Activated T-cell treated with anti-CD3 and anti-CD28 coated beads, Interleukin-2, amount 50 U/mL, for 1 hour (primary cell): ENCODE measurements around the gene EFHD2.
"Not testable (repeated sequence)": the region's sequence is repeated elsewhere in the genome, so short reads cannot be mapped to it uniquely, and the experiment has no call there.

Experiments used
- DNase-seq: peaks from one replicate; pipeline ENCODE4 v3.0.0-alpha.2; 2020

The EFHD2 gene

DNA sequence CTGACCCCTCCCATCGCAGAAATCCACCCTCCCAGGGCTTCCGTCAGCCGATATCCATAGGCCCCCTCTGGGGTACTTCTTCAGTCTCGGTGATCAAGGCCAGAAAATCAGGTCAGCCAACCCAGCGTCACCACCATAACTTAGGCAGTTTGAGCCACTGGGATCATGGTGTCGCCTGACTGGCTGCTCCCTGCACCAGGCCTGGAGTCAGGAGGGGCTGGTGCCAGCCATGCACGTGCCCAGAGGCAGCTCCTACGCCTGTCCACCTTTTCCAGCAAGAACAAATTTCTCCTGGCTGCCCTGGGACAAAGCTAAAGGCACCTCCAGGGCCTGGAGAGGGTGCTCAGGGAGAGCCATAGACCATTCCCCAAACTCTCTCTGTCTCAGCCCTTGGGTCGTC is 23.8 kb downstream of the EFHD2 start:
- no peak for DNase-seq

GRCh38 chr1:15434739-15435138 is 25.1 kb downstream of the EFHD2 start:
- not testable (repeated sequence) for DNase-seq

DNA sequence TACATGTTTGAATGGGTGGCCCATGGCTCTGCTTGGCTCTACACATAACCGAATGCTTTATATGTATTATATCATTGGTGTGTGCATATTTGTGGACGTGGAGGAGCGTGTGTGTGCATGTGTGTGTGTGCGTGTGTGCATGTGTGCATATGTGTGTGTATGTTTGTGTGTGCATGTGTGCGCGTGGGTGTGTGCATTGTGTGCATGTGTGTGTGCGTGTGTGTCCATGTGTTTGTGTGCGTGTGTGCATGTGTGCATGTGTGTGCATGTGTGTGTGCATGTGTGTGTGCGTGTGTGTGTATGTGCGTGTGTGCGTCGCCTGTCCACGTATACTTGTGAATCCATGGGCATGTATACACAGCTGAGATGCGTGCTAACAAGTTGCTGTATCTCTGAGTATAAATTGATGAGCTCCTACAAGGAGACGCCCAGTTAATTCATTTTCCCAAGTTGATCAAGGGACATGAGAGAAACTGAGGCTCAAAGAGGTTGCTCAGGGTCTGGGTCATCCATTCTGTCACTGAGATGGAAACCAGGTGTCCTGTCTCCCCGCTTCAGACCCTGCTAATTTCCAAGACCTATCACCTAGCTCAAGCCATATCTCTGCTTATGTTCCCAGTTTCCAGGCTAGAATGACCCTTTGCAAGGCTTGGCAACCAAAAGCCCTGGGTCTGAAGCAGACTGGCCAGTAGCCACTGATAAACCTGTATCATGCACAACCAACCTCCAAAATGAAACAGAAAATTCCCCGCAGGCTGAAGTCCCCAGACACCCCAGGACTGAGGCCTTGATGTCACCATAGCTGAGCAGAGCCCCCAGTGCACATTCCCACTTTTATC is 25.8 kb downstream of the EFHD2 start:
- no peak for DNase-seq

DNA sequence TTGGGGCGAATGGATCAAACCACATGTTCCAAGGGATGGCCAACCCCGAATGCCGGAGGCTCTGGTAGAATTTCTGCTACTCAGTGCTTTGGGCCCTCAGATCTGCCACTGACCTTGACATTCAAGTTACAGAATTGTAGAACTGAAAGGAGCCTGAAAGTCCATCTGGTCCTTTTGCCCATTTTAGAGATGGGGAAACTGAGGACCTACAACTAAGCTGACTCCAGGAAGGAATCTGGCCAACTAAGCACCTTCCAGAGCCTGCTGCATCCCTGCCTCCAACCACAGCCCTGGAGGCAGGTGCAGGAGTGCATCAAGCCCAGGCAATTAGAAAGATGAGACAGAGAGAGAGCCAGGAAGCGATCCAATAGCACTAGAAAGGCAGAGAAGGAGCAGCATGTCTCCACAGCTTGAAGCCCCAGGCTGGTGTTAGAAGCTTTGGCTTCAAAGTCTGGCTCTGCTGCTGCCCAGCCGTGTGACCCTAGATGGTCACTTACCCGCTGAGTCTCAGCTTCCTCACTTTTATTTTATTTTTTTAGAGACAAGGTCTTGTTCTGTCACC is 27.3 kb downstream of the EFHD2 start:
- no peak for DNase-seq

GRCh38 chr1:15439325-15439724 is 29.6 kb downstream of the EFHD2 start:
- no peak for DNase-seq

DNA sequence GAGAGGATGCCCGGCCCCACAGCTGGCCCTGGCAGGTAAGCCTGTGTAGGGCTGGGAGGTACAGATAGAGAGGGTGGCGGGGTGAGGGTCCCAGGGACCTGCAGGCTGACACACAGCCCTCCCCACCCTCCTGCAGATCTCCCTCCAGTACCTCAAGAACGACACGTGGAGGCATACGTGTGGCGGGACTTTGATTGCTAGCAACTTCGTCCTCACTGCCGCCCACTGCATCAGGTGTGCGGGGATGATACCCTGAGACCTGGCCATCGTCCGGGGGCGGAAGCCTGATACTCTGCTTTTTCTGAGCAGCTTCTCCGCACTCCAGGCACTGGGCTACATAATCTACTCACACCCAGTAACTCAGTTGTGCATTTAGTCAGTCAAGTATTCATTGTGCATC is 30.7 kb downstream of the EFHD2 start:
- no peak for DNase-seq

DNA sequence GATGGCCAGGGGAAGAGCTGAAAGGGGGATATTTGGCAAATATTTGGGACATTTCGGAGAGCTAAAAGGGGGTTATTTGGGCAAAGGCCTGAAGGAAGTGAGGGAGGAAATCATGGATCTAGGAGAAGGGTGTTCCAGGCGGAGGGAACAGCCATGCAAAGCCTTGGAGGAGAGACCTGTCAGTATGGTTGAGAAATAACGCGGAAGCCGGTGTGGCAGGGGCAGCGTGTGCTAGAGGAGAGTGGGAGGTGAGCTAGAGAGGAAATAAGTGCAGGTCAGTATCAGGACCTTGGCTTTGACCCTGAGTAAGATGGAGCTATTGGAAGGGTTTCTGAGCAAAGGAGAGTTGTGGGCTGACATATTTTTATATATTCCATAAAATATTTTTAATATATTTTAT is 31.6 kb downstream of the EFHD2 start:
- no peak for DNase-seq

DNA sequence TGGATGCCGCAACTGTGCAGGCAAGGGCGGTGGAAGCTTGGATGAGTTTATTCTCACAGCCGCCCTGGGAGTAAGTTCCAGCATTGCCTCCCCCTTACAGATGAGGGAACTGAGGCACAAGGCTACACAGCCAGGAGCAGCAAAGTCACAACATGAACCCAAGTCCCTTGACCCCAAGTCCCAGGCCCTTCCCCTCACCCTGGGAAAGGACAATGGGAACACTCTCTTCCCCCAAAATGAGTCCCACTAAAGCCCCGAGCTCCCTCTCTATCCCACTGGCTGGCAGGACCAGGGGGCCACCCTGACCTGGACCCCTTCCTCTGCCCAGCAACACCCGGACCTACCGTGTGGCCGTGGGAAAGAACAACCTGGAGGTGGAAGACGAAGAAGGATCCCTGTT is 32.4 kb downstream of the EFHD2 start:
- no peak for DNase-seq

DNA sequence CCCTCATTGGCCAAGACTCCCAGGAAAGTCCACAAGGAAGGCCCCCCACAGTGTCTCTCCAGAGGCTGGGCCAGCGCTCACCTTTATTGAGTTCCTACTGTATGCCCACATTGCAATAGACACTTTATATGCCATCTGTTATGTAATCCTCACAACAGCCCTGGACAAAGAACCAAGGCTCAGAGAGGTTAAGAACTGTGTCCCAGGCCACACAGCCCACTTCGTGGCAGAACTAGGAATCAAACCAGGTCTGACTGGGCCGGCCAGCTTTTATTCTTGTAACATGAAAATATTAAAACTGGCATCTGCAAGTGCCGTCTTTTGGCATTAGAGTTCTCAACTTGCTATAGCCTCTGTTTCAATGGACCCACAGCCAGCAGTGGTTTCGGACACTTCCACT is 33.1 kb downstream of the EFHD2 start:
- DNase-seq: no peak

DNA sequence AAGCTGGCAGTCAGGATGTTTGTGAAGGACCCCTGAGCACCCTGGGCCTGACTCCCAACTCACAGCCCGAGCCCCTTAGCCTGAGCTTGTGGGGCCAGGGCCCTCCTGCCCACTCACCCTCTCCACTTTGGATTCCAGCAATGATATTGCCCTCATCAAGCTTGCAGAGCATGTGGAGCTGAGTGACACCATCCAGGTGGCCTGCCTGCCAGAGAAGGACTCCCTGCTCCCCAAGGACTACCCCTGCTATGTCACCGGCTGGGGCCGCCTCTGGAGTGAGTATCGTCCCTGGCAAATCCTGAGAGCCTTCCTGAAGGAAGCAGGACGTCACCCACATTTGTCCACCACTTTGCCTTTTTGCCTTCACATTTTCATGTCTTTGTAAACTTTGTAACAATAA is 33.6 kb downstream of the EFHD2 start:
- no peak for DNase-seq

DNA sequence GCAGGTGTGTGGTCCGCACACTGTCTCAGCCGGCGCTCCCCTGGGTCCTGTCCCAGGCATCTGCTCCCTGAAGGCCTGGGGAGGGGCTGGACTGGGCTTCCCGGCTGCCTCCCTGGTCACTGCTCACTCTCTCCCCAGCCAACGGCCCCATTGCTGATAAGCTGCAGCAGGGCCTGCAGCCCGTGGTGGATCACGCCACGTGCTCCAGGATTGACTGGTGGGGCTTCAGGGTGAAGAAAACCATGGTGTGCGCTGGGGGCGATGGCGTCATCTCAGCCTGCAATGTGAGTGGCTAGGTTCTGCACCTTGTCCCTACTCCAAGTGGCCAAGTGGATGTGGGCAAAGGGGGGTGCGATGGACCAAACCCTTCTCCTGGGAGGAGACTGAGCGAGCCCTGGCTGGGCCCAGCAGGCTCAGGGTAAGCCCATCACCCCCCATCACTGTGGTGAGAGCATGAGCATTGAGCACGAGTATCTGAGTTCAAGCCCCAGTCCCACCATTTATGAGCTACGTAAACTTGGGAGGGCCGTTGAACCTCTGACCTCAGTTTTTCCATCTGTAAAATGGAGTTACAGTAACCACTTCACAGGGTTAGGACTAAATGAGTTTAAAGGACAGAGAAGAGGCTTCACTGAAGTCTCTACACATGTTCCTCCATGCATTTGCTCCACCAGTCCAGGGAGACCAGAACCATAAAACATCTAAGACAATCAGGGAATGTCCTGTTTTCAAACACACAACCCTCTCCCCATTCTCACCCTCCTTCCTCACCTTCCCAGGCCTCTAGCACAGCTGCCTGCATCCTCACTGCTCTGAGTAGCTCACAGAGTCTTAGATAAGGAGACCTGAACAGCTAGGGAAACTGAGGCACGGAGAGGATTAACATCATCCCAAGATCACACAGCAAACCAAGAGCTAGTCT is 35.0 kb downstream of the EFHD2 start:
- DNase-seq: no peak

DNA sequence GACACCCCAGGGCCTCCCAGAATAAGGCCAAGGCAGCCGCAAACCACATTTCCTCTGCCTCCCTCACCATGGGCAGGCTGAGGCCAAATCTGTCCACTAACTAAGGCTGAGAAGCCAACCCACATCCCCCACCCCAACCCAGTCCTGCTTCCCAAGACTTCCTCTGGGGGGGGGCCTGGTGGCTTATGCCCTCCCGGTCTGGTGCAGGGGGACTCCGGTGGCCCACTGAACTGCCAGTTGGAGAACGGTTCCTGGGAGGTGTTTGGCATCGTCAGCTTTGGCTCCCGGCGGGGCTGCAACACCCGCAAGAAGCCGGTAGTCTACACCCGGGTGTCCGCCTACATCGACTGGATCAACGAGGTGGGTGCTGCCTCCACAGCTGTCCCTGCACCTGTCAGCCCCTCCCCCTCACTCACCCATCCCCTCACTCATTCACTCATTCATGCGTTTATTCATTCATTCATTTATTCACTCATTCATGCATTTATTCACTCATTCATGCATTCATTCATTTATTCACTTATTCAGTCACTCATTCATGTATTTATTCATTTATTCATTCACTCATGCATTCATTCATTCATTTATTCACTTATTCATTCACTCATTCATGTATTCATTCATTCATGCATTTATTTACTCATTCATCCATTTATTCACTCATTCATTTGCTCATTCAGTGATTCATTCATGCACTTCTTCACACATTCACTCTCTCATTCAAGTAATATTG is 35.9 kb downstream of the EFHD2 start:
- no peak for DNase-seq

DNA sequence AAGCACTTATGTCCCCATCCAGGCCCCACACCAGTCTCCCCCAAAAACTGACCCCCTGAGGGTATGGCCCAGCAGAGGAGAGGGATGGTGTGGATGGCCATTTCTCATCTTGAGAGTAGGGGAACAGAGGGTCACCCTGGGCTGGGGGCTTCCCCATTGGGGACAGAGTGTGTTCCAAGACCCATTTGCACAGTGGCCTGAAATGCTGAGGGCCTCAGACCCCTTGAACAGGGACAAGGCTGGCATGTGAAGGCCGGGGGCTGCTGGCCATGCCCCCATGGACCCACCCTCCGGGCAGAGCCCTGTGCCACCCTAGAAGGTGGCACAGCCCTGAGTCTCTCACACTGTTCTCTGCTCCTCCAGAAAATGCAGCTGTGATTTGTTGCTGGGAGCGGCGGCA is 36.5 kb downstream of the EFHD2 start:
- DNase-seq: no peak

GRCh38 chr1:15448877-15449462 is 39.3 kb downstream of the EFHD2 start:
- DNase-seq: no peak

DNA sequence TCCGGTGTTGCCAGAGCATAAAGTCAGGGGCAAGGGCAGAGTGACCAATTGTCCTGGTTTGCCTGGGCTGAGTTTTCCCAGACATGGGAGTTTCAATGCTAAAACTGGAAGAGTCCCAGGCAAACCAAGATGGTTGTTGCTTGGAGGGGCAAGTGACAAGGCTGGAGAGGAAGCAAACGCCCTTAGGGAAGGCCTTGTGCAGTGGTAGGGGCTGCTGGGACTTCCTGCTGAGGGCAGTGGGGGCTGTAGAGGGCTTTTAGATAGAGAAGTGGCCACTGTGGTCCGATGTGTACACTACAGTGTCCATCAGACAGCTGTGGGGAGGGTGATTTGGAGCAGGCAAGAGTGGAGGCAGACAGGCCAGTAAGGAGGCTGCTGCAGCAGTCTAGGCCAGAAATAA is 39.9 kb downstream of the EFHD2 start:
- no peak for DNase-seq

GRCh38 chr1:15451014-15451722 is 41.5 kb downstream of the EFHD2 start:
- no peak for DNase-seq

GRCh38 chr1:15452216-15452615 is 42.5 kb downstream of the EFHD2 start:
- no peak for DNase-seq

DNA sequence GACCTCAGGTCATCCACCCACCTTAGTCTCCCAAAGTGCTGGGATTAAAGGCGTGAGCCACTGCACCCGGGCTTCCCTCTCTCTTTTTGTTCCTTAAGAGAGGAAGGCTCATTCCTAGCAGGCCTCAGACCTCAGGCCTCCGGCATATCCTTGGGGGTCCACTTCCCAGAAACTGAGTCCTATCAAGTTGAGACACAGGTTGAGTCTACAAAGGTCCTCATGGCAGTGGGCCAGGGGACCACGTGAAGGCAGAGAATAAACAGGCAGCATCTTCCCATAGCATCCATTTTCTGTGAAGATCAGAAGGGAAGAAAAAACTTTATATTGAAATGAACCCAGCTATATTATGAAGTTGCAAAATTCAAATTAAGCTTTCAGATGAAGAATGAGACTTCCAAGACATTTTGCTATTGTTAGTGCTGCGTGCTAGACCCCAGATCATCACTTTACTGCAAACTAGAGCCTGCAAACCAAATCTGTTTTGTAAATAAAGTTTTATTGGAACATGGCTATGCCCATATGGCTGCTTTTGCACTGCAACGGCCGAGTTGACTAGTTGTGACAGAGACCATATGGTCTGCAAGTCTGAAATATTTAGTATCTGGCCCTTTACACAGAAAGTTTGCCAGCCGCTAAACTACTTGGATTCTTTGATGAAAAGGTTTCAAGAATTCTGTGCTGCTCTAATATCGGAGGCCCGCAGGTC is 43.3 kb downstream of the EFHD2 start:
- no peak for DNase-seq

- DNase-seq: no peak
Measured at GRCh38 chr1:15453734-15454133, 44.0 kb downstream of the EFHD2 start.

DNA sequence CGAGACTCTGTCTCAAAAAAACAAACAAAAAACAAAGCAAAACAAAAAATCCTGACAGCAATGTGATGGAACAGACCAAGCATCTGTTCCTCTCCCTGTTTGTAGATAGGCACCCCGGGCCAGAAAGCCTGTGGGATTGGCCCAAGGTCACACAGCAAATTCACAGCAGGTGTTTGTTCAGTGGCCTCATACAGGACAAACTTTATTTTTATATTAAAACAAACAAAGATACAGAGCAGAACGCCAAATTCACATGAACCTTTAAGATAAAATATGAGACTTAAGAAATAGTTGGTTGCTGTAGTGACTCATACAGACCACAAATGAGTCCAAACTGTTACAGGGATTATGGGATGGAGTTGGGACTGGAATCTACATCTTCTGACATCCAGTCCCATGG is 44.6 kb downstream of the EFHD2 start:
- no peak for DNase-seq

DNA sequence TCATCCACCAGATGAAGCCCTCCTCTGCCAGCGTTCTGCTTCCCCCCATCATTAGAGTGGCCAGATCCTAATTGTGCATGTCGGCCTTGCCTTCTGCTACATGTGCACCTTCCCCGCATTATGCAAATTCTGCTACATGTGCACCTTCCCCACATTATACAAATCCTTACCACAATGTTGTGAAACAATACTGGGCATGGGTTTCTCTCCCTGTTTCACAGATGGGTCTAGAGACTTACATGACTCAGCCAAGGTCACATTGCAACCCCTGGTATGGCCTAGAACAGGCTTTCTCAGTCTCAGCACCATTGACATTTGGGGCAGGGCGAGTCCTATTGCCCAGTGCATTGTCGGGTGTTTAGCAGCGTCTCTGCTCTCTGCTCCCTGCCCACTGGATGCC is 45.8 kb downstream of the EFHD2 start:
- no peak for DNase-seq
